HCT116 (cell line): Measurements from ENCODE around the gene ZNF341. TPM values are rescaled to one million over a fixed set of nuclear protein-coding genes. Genes with fewer than 3 reads are reported as not detected.

ENCODE experiments used
- ATAC-seq: fragments of 200-7000 bp; cut with Tn5 transposase; 2 replicates; pipeline ENCODE4 v1.9.1; 2020; ENCODE audit warnings: mild to moderate bottlenecking, moderate library complexity
- BruUV-seq: library from RNA; stranded (reverse); fragments of 400-500 nt; replicated peaks from 2 replicates; lab custom pipeline; 2021; lab: Mats Ljungman, UMichigan
- CTCF ChIA-PET: fragments of 300-600 bp; sonication (Branson Sonifier 250); formaldehyde crosslinking; loops from one replicate; lab custom pipeline; 2021; ENCODE audit warnings: antibody characterized with exemption; lab: Charles Lee
- POLR2A ChIA-PET: fragments of 300-600, 350-600 bp; sonication (Branson Sonifier 250); formaldehyde crosslinking; loops from one replicate; lab custom pipeline; 2021; ENCODE audit warnings: antibody characterized with exemption; lab: Charles Lee
- RAD21 ChIA-PET, 2 experiments: fragments of 300-600 bp; sonication (Branson Sonifier 250); formaldehyde crosslinking; loops; one replicate each; lab custom pipeline; 2023; ENCODE audit warnings: low total read pairs in 2 of 2; ENCODE audit not compliant: uncharacterized antibody in 2 of 2, unreplicated experiment in 2 of 2, low non-redundant PET in 1 of 2; lab: Charles Lee
- DNase-seq: peaks from one replicate; pipeline ENCODE4 v3.0.0-alpha.2; 2010; ENCODE audit warnings: low read depth, low spot score
- H2AFZ ChIP-seq: fragments of 200-600 bp; shearing (Covaris generic), sonication (generic); 2 replicates; pipeline ENCODE4 v1.6.1; 2017; ENCODE audit warnings: low read depth, mixed run types, mixed read lengths, antibody characterized with exemption, low read length; ENCODE audit not compliant: poor library complexity, severe bottlenecking
- H3K27ac ChIP-seq: 2 replicates; pipeline ENCODE4 v1.5.1; 2012; ENCODE audit warnings: low read depth, low read length
- H3K27me3 ChIP-seq: fragments of 200-600 bp; sonication (generic); 2 replicates; pipeline ENCODE4 v1.6.1; 2016; ENCODE audit warnings: mixed run types, low read length, mixed read lengths; ENCODE audit not compliant: insufficient read depth
- H3K36me3 ChIP-seq, 2 experiments: fragments of 200-500 bp in 1 of 2; fragments of 200-600 bp in 1 of 2; sonication (Bioruptor generic) in 1 of 2; sonication (generic) in 1 of 2; 2 replicates each; pipeline versions ENCODE4 v1.5.1 to v1.6.1; 2014 to 2016; ENCODE audit warnings: low read length in 2 of 2, inconsistent platforms in 1 of 2, mixed read lengths in 1 of 2, mixed run types in 1 of 2; ENCODE audit not compliant: insufficient read depth in 2 of 2, control insufficient read depth in 1 of 2
- H3K4me1 ChIP-seq, 2 experiments: fragments of 200-600 bp in 1 of 2; sonication (generic) in 1 of 2; 2 replicates each; pipeline versions ENCODE4 v1.5.1 to v1.6.1; 2012 to 2017; ENCODE audit warnings: low read length in 2 of 2, inconsistent platforms in 1 of 2, mild to moderate bottlenecking in 1 of 2, mixed read lengths in 1 of 2, mixed run types in 1 of 2, moderate library complexity in 1 of 2; ENCODE audit not compliant: insufficient read depth in 2 of 2, control insufficient read depth in 1 of 2
- H3K4me2 ChIP-seq: fragments of 200-600 bp; sonication (generic); 2 replicates; pipeline ENCODE4 v1.6.1; 2017; ENCODE audit warnings: mixed run types, low read length, mixed read lengths
- H3K4me3 ChIP-seq, 2 experiments: fragments of 200-600 bp in 1 of 2; sonication (generic) in 1 of 2; replicated peaks in 1 of 2; 2 replicates each; pipeline ENCODE4 v1.5.1; 2011 to 2016; ENCODE audit warnings: low read length in 2 of 2, control low read depth in 1 of 2, low read depth in 1 of 2, mild to moderate bottlenecking in 1 of 2, mixed read lengths in 1 of 2, mixed run types in 1 of 2
- H3K79me2 ChIP-seq: fragments of 200-600 bp; sonication (generic); 2 replicates; pipeline ENCODE4 v1.6.1; 2017; ENCODE audit warnings: mild to moderate bottlenecking, mixed run types, low read length, moderate library complexity, mixed read lengths; ENCODE audit not compliant: insufficient read depth
- H3K9ac ChIP-seq: fragments of 200-600 bp; sonication (generic); 2 replicates; pipeline ENCODE4 v1.6.1; 2016; ENCODE audit warnings: low read length, mixed read lengths
- H3K9me2 ChIP-seq: fragments of 200-600 bp; sonication (generic), shearing (Covaris generic); 2 replicates; pipeline ENCODE4 v1.6.1; 2017; ENCODE audit warnings: mixed run types, mild to moderate bottlenecking, moderate library complexity; ENCODE audit not compliant: insufficient read depth
- H3K9me3 ChIP-seq, 2 experiments: fragments of 200-500 bp in 1 of 2; fragments of 200-600 bp in 1 of 2; sonication (Bioruptor generic) in 1 of 2; sonication (generic) in 1 of 2; 2 replicates each; pipeline ENCODE4 v1.6.1; 2014 to 2017; ENCODE audit warnings: low read length in 2 of 2, mixed read lengths in 2 of 2, inconsistent platforms in 1 of 2, low read depth in 1 of 2, mild to moderate bottlenecking in 1 of 2, mixed run types in 1 of 2, moderate library complexity in 1 of 2; ENCODE audit not compliant: control insufficient read depth in 1 of 2, insufficient read depth in 1 of 2
- H4K20me1 ChIP-seq: fragments of 200-600 bp; sonication (generic), shearing (Covaris generic); 2 replicates; pipeline ENCODE4 v1.6.1; 2017; ENCODE audit warnings: mixed run types, mild to moderate bottlenecking, moderate library complexity; ENCODE audit not compliant: insufficient read depth
- ATF3 ChIP-seq: IDR thresholded peaks from 2 replicates; pipeline ENCODE4 v1.6.1; 2012
- CEBPB ChIP-seq: IDR thresholded peaks from 2 replicates; pipeline ENCODE4 v1.6.1; 2012; ENCODE audit warnings: low read depth
- EZH2 ChIP-seq: fragments of 200-600 bp; sonication (generic); IDR thresholded peaks from 2 replicates; pipeline ENCODE4 v1.6.1; 2017; ENCODE audit warnings: antibody characterized with exemption, mixed run types
- EZH2phosphoT487 ChIP-seq: fragments of 200-600 bp; IDR thresholded peaks from 2 replicates; pipeline ENCODE4 v1.6.1; 2018; ENCODE audit warnings: antibody characterized with exemption, borderline replicate concordance
- FOSL1 ChIP-seq: IDR thresholded peaks from 2 replicates; pipeline ENCODE4 v1.6.1; 2012; ENCODE audit warnings: low read depth
- JUND ChIP-seq: IDR thresholded peaks from 2 replicates; pipeline ENCODE4 v1.6.1; 2012
- REST ChIP-seq: IDR thresholded peaks from 2 replicates; pipeline ENCODE4 v1.6.1; 2012; ENCODE audit warnings: low read depth
- SP1 ChIP-seq: IDR thresholded peaks from 2 replicates; pipeline ENCODE4 v1.6.1; 2012; ENCODE audit warnings: low read depth
- TCF7L2 ChIP-seq: IDR thresholded peaks from 2 replicates; pipeline ENCODE4 v1.7.0; 2011; ENCODE audit warnings: borderline replicate concordance, inconsistent platforms; ENCODE audit not compliant: insufficient read depth, insufficient read length; ENCODE audit errors: extremely low read depth
- YY1 ChIP-seq: IDR thresholded peaks from 2 replicates; pipeline ENCODE4 v1.6.1; 2011; ENCODE audit warnings: low read length, low read depth, moderate library complexity, mild to moderate bottlenecking; ENCODE audit not compliant: insufficient replicate concordance; ENCODE audit errors: extremely low read depth
- ZBTB33 ChIP-seq: IDR thresholded peaks from 2 replicates; pipeline ENCODE4 v1.6.1; 2011; ENCODE audit warnings: mild to moderate bottlenecking, low read length, moderate library complexity; ENCODE audit not compliant: insufficient replicate concordance; ENCODE audit errors: extremely low read depth
- ZFX ChIP-seq: fragments of 450-650 bp; IDR thresholded peaks from 2 replicates; pipeline ENCODE4 v1.6.1; 2017
- intact Hi-C: fragments of 100-400 bp; cut with micrococcal nuclease; formaldehyde crosslinking; loops from 2 replicates; pipeline ENCODE4 v1.10.0; 2022
- total RNA-seq: library from RNA; stranded (reverse); gene quantifications from one replicate; pipeline ENCODE4 v1.2.1, GENCODE V29; 2021; ENCODE audit not compliant: unreplicated experiment

Gene ZNF341
- total RNA-seq, 1 experiment from 2014 or later = 4.9 TPM

- H3K9ac ChIP-seq = no peak overlapping the region
- H3K9me2 ChIP-seq = no peaks in the 10 kb centered on the region
- no peak for ATAC-seq
- ChIA-PET POLR2A (no interaction called here), CTCF (no interaction called here)
- H3K4me2 ChIP-seq = no peak overlapping the region
- H4K20me1 ChIP-seq = no peaks in the 10 kb centered on the region
- no peaks in the 10 kb centered on the region for H3K36me3 ChIP-seq
- DNase-seq = no peak
- intact Hi-C loops = no loop called here
- no peaks in the 10 kb centered on the region for H3K4me1 ChIP-seq
- BruUV-seq = no TSS peak
- H2AFZ ChIP-seq = no peak overlapping the region
- no peak for TF ChIP-seq EZH2
- no peak for TF ChIP-seq EZH2phosphoT487
- TF ChIP-seq SP1 = no peak
- no peak for TF ChIP-seq TCF7L2
- no peak for TF ChIP-seq ZBTB33
- no peak for TF ChIP-seq ATF3
- TF ChIP-seq, all 23 proteins: peak for 0
- RAD21 ChIA-PET = no interaction called here
- Histone ChIP-seq H3K9me3 (no peaks in the 10 kb centered on the region), H3K4me3 (no peak overlapping the region), H3K27ac (no peak overlapping the region), H3K79me2 (peaks cover 62% of the 10 kb centered on the region), H3K27me3 (no peaks in the 10 kb centered on the region)
Observed at GRCh38 chr20:33833333-33833732, 101.5 kb downstream of the ZNF341 start.

- ATAC-seq (no peak), DNase-seq (no peak)
- H3K9ac ChIP-seq = no peak overlapping the region
- H3K27me3 ChIP-seq = no peaks in the 10 kb centered on the region
- no peak overlapping the region for H2AFZ ChIP-seq
- H3K4me3 ChIP-seq = no peak overlapping the region
- H3K4me2 ChIP-seq = no peak overlapping the region
- BruUV-seq = no TSS peak
- ChIA-PET RAD21 (no interaction called here), CTCF (no interaction called here), POLR2A (no interaction called here)
- H4K20me1 ChIP-seq = no peaks in the 10 kb centered on the region
- H3K9me3 ChIP-seq = no peaks in the 10 kb centered on the region
- H3K9me2 ChIP-seq = no peaks in the 10 kb centered on the region
- no peak overlapping the region for H3K27ac ChIP-seq
- intact Hi-C loops = no loop called here
- no peaks in the 10 kb centered on the region for H3K4me1 ChIP-seq
- H3K36me3 ChIP-seq = no peaks in the 10 kb centered on the region
- H3K79me2 ChIP-seq = peaks cover 59% of the 10 kb centered on the region
- TF ChIP-seq EZH2 (no peak), FOSL1 (no peak), JUND (no peak), YY1 (no peak), ZFX (no peak), REST (no peak), ATF3 (no peak), CEBPB (no peak)
Observed at GRCh38 chr20:33835615-33836172, 103.9 kb downstream of the ZNF341 start.
